Activated T-cell treated with anti-CD3 and anti-CD28 coated beads for 1 hour (primary cell): ENCODE results near the gene GPBP1L1.

Experiments
- DNase-seq: peaks from one replicate; pipeline ENCODE4 v3.0.0-alpha.2; 2020; ENCODE audit warnings: low read depth

GPBP1L1 gene

DNA sequence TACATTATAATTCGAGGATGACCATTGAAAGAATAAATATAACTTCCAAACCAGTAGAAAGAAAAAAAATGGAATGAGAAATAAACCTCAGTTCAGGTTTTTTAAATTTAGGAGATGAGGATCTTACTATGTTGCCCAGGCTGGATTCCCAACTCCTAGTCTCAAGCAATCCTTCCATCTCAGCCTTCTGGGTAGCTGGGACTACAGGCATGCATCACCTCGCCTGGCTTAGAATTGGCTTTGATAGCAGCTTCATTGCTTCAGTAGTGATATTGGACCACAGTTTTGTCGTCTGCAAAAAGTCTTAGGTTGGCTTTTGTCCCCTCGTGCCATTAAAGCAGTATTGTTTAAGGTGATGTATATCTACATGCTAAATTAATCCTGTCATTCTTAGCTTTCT, 99.6 kb downstream of the GPBP1L1 start:
- no peak for DNase-seq

DNA sequence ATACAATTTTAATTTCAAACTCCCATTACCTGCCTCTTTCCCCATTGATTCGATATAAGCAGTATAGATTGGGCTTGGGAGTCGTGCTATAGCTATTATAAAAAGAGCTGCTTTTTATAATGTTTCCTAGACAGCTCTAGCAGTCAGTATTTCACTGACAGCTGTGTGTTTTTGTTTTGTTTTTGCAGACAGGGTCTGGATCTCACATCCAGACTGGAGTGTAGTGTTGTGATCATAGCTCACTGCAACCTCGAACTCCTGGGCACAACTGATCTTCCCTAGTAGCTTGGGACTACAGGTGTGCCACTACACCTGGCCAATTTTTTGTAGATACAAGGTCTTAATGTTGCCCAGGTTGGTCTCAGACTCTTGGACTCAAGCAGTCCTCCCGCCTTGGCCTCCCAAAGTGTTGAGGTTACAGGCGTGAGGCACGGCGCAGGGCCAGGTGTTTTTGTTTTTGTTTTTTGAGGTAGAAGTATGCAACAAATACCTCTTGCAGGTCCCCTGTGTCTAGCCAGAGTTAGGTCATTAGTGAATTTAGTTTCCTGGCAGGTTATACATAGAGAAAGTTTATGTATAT, 100.7 kb downstream of the GPBP1L1 start:
- no peak for DNase-seq

DNA sequence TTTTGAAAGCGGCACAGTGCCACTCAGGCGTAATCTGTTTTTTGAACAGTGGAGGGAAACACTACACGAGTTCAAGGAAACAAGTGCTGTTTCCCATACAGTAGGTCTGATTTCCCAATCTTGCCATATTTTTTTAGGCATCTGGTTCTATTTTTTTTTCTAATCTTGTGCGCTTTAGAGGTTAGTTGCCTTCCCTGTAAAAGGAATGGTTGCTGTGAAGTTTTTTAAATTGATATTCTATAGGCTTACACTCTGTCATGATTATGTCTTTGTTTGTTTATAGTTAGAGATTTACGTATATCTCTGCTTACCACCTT, 101.3 kb downstream of the GPBP1L1 start:
- DNase-seq: no peak

DNA sequence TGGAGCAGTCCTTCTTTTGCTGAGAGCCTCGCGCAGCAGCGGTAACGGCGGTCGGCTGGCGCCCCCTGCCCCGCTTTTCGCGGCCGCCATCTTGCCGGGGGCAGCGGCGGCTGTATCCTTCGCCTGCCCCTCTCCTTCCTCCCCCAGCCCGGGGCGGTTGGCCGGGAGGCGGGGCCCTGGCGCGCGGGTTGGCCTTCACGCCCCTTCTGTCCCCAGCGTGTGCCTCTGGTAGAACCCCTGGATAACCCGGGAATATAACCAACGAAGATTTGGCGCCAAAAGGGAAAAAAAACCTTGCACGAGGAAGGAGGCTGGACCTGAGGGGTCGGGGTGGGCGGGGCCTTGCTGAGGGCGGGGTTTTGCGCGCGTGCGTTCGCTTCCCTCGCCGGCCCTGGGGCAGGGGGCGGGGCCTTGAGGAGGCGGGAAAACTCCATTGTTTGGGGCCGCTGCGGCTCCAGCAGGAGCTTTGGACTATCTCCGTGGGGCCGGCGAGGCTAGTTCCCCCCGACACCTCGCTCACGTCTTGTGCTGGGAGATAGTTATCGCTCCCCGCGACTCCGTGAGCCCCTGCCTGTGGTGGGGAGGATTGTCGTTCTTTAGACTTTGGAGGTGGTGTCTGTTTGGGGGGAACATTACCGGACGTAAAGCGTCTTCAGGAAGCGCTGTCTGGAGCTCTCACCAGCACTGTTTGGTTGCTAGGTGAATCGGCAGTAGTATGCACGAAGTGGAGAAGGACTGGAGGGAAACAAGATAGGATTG, 101.8 kb downstream of the GPBP1L1 start:
- DNase-seq: peak; percentile 80

DNA sequence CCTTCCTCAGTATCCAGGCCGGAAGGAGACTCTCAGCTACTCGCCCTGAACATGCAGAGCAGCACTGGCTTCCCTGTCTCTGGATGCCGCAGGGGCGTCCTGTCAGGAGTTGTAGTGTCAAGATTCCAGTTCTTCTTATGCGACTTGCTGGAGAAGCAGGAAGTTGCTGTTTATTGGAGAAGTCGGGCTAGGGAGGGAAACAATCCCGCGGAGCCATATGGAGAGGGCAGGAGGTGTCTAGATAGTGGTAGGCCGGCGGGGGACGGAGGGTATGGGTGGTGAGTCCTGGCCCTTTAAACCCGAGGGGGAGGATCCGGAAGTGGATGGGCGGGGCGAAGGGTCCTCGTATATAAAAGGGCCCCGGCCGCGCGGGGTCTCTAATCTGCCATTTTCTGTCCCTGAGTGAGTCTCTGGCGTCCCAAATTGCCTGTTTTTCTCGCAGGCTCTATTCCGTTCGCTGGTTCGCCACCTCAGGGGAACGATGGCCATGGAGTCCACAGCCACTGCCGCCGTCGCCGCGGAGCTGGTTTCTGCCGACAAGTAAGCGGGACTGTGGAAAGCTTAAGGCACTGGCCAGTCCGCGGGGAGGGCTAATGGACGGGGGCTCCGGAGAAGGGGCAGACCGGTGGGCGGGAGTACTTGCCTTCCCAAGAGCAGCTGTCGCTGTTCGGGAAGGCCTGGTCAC, 102.5 kb downstream of the GPBP1L1 start, which contains the start of gene NASP:
TSS of gene NASP (plus strand) at position 376 of the 685 bp plus-strand sequence. CDS start at position 482, 106 bp downstream.
- DNase-seq: peak; percentile 95

DNA sequence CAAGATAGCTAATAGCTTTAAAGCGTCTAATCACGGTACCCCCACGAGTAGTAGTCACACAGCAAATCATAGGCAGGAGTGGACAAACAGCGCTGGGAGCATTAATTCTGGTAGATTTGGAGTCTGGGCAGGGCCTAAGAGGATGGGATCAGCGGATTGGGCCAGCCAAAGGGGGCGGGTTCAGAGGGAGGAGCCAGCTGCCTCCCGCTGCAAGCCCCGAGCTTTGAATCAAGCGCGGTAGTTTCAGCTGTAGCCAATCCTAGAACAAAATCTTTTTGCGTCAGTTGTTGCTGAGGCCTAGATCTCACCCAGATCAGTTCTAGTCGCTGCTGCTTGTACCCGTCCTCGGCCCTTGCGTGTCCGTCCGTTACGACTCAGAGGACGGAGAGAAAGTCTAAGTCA, 103.1 kb downstream of the GPBP1L1 start:
- peak; percentile 86 for DNase-seq
